HG03469 (cell line): Measurements from ENCODE around the gene TOPBP1.

ENCODE experiments used
- ATAC-seq: cut with Tn5 transposase; IDR thresholded peaks from one replicate; pipeline ENCODE4 v1.9.1; 2021; ENCODE audit warnings: mild to moderate bottlenecking, moderate library complexity, moderate number of reproducible peaks; ENCODE audit not compliant: unreplicated experiment

Gene TOPBP1

GRCh38 chr3:133611534-133611933, 50.2 kb downstream of the TOPBP1 start:
- no peak for ATAC-seq

DNA sequence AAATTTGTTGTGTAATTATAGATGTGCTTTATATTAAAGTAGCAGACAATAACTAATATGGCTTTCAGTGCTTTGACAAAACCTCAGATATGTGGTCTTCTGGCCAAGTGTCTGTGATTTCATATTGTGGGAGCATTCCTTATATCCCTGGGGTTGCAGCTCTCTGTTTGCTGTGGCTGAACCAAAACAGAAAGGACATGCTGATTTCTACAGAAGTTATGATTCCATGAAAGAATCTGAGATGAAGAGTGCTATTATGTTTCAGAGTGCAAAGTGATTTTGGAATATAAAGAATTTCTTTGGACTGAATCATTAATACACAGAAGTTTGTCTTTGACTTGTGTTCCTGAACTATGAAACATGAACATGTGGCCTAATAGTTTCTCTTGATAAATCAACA, 51.7 kb downstream of the TOPBP1 start:
- no peak for ATAC-seq

DNA sequence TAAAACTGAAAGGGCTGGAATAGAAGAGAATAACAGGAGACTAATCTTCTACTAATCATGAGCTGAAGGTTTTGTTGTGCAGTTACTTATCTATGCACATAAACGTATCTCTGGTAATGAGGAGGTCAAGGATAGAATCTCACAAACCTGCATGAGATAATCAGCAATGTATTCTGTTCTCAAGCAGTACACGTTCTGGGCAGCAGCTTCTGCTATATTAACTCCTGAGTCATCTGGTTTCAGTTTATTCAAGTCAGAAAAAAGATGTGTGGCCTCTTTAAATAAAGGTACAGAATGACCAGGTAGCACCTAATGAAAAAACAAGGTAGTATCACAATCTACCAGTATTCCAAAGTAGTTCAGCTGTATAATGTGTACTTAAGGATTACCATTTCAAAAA, 53.4 kb downstream of the TOPBP1 start:
- ATAC-seq = no peak

DNA sequence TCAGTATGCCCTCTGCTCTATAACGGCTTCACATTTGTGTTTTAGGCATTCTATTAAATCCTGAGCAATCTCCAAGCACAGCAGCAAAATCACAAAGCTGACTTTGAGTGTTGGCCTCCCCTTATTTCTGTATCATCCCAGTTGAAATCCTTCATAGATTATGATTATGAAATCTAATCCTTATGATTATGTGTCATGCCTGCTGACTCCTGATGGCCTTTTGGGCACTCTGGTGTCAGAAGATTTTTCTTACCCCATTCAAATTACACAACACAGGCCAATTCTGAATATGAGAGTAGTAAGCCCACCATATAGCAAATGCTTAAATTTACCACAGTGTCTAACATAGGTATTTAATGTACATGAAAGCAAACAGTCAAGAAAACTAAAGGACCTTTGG, 53.9 kb downstream of the TOPBP1 start:
- ATAC-seq = no peak

DNA sequence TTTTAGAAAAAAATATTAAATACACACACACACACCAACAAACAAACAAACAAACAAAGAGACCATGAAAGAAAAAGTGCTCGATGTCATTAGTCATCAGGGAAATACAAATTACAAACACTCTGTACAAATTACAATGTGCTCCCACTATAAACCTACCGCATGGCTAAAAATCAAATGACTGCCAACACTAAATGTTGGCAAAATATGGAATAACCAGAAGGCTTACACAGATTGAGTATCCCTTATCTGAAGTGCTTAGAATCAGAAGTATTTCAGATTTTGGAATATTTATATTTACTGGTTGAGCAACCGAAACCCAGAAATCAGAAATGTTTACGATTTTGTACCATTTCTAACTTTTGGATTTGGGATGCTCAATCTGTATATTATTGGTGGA, 54.8 kb downstream of the TOPBP1 start:
- ATAC-seq = no peak

GRCh38 chr3:133606342-133606741, 55.4 kb downstream of the TOPBP1 start:
- ATAC-seq = no peak

- no peak for ATAC-seq
Observed at GRCh38 chr3:133600572-133601081, 61.1 kb downstream of the TOPBP1 start.

DNA sequence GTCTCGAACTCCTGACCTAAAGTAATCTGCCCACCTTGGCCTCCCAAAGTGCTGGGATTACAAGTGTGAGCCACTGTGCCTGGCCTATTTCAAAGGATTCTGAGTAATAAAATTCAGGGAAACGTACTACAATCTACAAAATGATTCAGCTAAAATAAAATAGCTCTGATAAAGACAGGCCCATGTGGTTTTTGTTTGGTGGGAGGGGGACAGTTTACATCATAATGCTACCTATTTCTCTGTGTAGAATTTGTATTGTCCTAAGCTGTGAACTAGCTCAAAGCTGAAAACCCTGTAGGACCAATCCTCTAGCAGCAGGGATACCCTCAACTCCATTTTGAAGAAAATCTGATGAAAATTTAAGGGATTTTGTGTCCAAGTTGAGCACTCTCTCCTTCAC, 62.5 kb downstream of the TOPBP1 start:
- ATAC-seq = no peak

DNA sequence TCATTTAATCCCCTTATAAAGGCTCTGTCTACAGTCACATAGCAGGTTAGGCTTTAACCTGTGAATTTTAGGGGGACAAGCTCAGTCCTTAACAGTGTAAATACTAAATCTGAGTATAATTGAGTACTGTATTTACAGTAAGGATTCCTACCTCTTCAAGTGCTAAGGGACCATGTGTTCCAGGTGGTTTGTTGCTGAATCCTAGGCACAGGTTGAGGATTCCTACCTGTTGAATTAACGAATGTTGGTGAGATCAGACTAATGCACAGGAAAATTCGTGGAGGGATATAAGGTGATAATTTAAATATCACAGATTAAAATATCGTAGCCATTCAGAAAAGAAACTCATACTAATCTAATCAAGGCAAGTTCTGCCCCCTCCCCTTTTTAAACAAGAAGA, 63.3 kb downstream of the TOPBP1 start:
- no peak for ATAC-seq

DNA sequence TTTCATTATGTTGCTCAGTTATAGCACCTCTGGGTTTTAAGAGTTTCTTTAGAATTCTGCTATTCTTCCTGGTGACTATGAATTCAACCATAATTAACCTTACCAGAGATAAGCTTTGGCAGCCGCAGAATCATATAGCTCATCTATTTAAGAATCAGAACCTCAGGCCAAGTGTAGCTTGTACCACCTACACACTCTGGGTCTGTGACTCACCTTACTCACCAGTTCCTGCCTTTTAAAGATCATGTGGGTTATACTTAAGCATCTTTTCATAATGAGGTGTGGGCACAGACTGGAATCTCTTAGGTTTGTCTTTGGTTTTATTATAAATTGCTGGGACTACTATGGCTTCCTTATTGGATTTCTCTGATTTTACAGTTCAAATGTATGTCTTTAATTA, 66.4 kb downstream of the TOPBP1 start:
- no peak for ATAC-seq

GRCh38 chr3:133593243-133593642, 68.5 kb downstream of the TOPBP1 start:
- no peak for ATAC-seq

GRCh38 chr3:133592843-133593242, 68.9 kb downstream of the TOPBP1 start:
- no peak for ATAC-seq

GRCh38 chr3:133591271-133591742, 70.4 kb downstream of the TOPBP1 start:
- ATAC-seq = no peak

- no peak for ATAC-seq
Observed at GRCh38 chr3:133589503-133589902, 72.2 kb downstream of the TOPBP1 start.

GRCh38 chr3:133588784-133589465, 72.8 kb downstream of the TOPBP1 start:
- ATAC-seq = no peak

- no peak for ATAC-seq
Observed at GRCh38 chr3:133588035-133588434, 73.7 kb downstream of the TOPBP1 start.

GRCh38 chr3:133583396-133583795, 78.3 kb downstream of the TOPBP1 start:
- no peak for ATAC-seq

DNA sequence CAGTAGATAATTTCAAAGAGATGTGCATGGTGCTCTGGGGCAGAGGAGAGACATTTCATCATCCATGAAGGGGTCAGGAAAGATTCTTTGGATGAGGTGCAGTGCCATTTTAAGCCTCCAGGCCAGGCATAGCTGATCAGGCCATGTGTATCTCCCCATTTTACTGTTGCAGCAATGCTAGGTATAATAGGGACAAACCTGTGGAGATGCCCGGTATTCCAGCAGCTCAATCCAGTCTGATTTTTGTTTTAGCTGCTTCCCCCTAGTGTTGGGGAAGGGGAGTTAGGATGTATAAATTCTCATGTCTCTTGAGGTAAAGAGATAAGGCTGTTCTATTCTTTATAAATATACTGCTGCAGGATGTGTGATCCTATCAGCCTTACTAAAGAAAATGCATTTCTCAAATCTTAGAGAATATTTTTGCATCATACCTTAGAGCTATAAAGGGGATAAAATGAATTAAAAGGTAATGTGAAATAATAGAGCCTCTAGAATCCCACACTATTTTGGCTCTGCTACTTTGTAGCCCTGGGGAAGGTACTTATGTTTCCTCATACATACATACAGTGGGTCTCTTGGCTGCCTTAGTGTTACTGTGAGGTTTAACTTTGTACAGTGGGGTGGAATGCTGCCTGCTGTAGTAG, 83.1 kb downstream of the TOPBP1 start:
- ATAC-seq = no peak

GRCh38 chr3:133576169-133576568, 85.6 kb downstream of the TOPBP1 start:
- no peak for ATAC-seq

GRCh38 chr3:133575086-133575485, 86.7 kb downstream of the TOPBP1 start:
- no peak for ATAC-seq

- ATAC-seq = peak; percentile 18
Observed at GRCh38 chr3:133574260-133574881, 87.4 kb downstream of the TOPBP1 start.

DNA sequence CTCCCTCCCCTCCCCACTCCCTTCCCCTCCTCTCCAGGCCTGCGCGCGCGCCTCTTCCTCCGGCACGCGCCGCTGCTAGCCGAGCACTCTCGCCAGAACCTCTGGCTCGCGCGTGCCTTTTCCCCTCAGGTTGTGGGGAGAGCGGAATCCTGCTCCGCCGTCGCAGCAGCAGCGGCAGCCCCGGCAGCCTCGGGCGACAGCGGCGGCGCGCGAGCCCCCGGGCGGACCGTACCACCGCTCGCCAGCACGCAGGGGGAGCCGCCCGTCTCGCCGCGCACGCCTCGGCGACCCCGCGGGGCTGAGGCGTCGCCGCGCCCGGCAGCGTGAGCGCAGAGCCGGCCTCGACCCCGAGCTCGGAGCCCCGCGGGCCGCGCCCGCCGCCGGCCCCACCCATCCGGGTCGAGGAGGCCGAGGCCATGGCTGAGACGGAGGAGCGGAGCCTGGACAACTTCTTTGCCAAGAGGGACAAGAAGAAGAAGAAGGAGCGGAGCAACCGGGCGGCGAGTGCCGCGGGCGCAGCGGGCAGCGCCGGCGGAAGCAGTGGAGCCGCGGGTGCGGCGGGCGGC, 88.0 kb downstream of the TOPBP1 start, which contains the start of gene CDV3:
TSS of gene CDV3 (plus strand) at position 58 of the 566 bp plus-strand sequence. CDS start at position 417, 359 bp downstream.
- ATAC-seq = peak; percentile 17
